Neural crest cell (in vitro differentiated cells): ENCODE measurements around the gene NUP50. TPM values are rescaled to one million over a fixed set of nuclear protein-coding genes. Genes with fewer than 3 reads are reported as not detected.

Source experiments
- DNase-seq: peaks from one replicate; pipeline ENCODE4 v3.0.0; 2021; ENCODE audit warnings: low read depth, mixed read lengths, low spot score
- H3K27ac Mint-ChIP-seq: one replicate; pipeline ENCODE4 v1.8.0; 2021; ENCODE audit warnings: mild to moderate bottlenecking, mixed read lengths; ENCODE audit not compliant: unreplicated experiment
- H3K27me3 Mint-ChIP-seq: 2 replicates; pipeline ENCODE4 v1.8.0; 2021; ENCODE audit warnings: low read depth, mild to moderate bottlenecking, mixed read lengths
- H3K36me3 Mint-ChIP-seq: 2 replicates; pipeline ENCODE4 v1.8.0; 2021; ENCODE audit warnings: low read depth, mild to moderate bottlenecking, mixed read lengths
- H3K4me1 Mint-ChIP-seq: 2 replicates; pipeline ENCODE4 v1.8.0; 2021; ENCODE audit warnings: mixed read lengths
- H3K4me3 Mint-ChIP-seq: one replicate; pipeline ENCODE4 v1.8.0; 2021; ENCODE audit warnings: mild to moderate bottlenecking, mixed read lengths
- H3K9me3 Mint-ChIP-seq: 2 replicates; pipeline ENCODE4 v1.8.0; 2021; ENCODE audit warnings: mixed read lengths
- total RNA-seq: library from RNA; stranded (reverse); gene quantifications from 2 replicates; pipeline ENCODE4 v1.2.1, GENCODE V29; 2021
- TF ChIP-seq, protein P1 (sequence below): fragments of 200-600 bp; sonication (generic); conservative IDR thresholded peaks from 2 replicates; pipeline ENCODE4 v1.5.0; 2021; ENCODE audit warnings: antibody characterized with exemption, mild to moderate bottlenecking

The NUP50 gene
- total RNA-seq, 1 donor from 2014 or later = 128 TPM

DNA sequence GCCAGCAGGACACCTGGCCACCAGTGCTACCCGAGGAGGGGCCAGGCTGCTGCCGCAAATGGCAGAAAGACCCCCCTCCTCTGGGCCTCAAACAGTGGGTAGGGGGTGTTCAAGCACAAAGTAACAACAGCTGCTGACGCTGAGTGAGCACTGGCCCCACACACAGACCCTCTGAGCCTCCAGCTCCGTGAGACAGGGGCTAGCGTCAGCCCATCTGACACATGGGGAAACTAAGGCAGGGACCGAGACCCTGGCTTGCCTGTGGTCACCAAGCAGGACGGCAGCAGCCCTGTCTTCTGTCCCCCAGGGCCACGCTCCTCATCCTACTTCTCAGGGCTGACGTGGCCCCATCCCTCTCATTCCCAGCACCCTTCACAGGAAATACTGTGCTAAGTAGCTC, 36.5 kb downstream of the NUP50 start:
- TF ChIP-seq, protein P1, sequence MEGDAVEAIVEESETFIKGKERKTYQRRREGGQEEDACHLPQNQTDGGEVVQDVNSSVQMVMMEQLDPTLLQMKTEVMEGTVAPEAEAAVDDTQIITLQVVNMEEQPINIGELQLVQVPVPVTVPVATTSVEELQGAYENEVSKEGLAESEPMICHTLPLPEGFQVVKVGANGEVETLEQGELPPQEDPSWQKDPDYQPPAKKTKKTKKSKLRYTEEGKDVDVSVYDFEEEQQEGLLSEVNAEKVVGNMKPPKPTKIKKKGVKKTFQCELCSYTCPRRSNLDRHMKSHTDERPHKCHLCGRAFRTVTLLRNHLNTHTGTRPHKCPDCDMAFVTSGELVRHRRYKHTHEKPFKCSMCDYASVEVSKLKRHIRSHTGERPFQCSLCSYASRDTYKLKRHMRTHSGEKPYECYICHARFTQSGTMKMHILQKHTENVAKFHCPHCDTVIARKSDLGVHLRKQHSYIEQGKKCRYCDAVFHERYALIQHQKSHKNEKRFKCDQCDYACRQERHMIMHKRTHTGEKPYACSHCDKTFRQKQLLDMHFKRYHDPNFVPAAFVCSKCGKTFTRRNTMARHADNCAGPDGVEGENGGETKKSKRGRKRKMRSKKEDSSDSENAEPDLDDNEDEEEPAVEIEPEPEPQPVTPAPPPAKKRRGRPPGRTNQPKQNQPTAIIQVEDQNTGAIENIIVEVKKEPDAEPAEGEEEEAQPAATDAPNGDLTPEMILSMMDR = no peak
- Mint-ChIP-seq H3K27ac (peak overlapping the region; percentile 54), H3K9me3 (no peaks in the 10 kb centered on the region), H3K4me3 (no peak overlapping the region), H3K27me3 (no peaks in the 10 kb centered on the region), H3K36me3 (no peaks in the 10 kb centered on the region), H3K4me1 (no peaks in the 10 kb centered on the region)
- no peak for DNase-seq

DNA sequence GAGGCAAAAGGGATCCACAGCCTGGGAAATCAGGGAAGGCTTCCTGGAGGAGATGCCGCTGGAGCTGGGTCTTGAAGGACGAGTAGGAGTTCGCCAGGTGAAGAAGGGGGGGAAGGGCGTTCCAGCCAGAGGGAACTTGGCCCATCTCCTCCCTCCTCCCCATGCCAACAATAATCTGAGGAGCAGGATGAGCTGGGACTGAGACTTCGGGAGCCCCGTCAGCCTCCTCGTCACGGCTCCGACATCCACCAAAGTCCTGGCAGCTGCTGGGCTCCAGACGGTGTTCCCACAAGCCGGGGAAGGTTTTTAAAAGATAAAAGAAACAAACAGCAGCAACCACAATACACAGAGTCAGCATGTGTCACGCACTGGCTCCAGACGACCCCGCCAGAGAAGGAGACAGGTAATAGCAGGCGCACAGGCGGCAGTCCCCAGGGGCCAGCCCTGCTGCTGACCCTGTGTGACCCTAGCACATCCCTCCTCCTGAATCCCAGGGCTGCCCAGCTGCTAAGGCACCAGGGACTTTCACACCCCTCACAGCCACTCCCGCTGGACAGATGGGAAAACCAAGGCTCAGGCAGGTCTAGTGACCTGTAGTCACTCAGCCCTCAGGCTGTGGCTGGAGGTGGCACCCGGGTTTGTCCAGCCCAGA, 37.3 kb downstream of the NUP50 start:
- TF ChIP-seq, protein P1 = no peak
- no peaks in the 10 kb centered on the region for H3K36me3 Mint-ChIP-seq
- peak overlapping the region; percentile 75 for H3K27ac Mint-ChIP-seq
- no peaks in the 10 kb centered on the region for H3K27me3 Mint-ChIP-seq
- no peak overlapping the region for H3K4me3 Mint-ChIP-seq
- no peaks in the 10 kb centered on the region for H3K9me3 Mint-ChIP-seq
- no peaks in the 10 kb centered on the region for H3K4me1 Mint-ChIP-seq
- no peak for DNase-seq

DNA sequence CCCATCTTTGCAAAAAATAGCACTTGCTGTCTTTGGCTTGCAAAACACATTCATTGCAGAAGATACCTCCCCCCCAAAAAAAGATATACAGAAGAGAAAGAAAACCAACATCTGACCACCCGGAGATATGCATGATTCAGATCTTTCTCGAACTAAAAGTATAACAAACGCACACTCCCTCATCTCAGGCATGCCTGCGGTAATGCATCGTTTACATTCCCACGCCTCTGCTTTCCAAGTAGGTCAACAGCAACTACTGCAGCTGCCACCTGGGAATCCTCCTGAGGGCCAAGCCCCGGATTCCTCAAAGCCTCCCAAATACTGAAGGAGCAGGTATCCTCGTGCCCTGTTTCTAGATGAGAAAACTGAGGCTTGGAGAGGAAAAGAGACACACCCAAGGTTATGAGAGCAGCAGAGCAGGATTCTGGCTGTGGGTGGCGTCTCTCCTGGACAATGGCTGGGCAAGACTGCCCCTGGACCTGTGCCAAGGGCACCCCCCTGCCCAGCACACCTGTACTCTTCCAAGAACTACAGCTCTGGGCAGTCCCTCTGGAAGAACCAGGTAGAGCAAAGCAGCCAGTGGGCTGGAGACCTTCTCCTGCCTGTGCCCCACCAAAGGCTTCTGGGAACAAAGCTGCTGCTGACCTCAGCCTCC, 38.1 kb downstream of the NUP50 start:
- no peaks in the 10 kb centered on the region for H3K27me3 Mint-ChIP-seq
- DNase-seq = no peak
- no peaks in the 10 kb centered on the region for H3K4me1 Mint-ChIP-seq
- TF ChIP-seq, protein P1 = no peak
- H3K4me3 Mint-ChIP-seq = no peak overlapping the region
- H3K9me3 Mint-ChIP-seq = no peaks in the 10 kb centered on the region
- H3K27ac Mint-ChIP-seq = no peak overlapping the region
- H3K36me3 Mint-ChIP-seq = no peaks in the 10 kb centered on the region

DNA sequence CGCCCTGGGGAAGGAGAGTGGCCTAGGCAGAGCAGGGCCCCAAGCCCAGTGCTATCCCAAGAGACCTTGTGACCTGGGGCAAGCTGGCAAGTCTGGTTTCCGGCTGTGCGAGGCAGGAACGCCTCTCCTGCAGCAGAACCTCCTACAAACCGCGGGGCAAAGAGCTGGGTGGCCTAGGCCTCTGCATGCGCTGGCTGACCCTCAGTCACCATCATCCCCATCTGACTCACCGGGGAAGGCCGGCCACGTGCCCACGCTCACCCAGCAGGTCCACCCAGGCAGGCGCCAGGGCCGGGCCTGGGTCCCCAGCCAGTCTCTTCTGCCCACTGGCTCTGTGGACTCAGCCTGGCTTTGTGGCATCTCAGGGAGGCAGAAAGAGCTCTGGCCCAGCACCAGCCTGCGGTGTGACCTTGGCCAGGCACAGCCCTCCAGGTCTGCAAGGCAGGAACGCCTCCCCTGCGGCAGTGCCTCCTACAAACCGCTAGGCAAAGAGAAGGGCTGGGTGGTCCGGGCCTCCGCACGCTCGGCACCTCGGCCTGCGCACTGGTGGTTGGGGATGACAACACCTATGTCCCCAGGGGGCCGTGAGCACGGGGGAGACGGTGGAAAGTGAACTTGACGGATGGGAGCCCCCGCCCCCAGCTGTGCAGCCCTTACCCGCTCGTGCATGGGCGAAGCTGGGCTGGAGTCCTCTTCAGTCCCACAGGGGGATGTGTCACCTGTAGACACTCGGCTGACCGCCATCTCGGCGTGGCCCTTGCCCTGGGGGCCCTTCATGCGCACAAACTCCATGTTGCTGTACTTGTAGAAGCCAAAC, 38.8 kb downstream of the NUP50 start:
- H3K9me3 Mint-ChIP-seq = no peaks in the 10 kb centered on the region
- H3K4me3 Mint-ChIP-seq = no peak overlapping the region
- H3K27ac Mint-ChIP-seq = no peak overlapping the region
- no peaks in the 10 kb centered on the region for H3K36me3 Mint-ChIP-seq
- no peaks in the 10 kb centered on the region for H3K27me3 Mint-ChIP-seq
- H3K4me1 Mint-ChIP-seq = no peaks in the 10 kb centered on the region
- TF ChIP-seq, protein P1 = no peak
- DNase-seq = no peak

DNA sequence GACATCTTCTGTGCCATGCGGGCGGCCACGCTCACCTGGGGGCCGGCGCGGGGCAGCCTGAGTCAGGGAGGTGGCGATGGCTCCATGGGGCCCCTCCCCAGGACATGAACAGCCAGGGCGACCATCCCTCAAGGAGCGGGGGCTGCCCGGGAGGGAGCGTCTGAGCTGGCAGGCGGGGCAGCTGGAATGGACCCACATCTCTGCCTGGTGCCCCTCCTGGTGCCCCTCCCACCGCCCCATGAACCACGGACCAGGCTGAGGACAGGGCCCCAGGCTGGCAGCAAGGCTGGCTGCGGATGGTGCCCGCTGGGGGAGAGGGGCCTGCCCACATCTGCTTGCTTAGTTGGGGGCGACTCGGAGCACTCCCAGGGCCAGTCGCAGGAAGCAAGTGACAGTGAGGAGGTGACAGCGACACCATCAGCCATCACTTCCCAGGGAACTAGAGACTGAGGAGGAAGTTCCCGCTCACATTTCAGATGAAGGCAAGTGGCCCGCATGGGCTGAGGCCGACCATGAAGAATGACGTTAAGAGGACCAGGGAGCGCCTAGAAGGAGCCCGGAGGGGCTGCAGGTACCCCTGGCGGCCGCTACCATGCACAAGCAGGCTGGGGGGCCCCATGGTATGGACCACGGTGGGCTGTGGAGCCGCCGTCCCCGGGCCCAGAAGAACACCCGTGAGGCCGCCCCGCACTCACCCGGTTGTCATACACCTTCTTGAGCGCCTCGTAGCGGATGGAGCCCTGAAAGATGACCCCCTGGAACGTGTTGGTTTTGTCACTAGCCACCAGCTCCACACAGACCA, 39.6 kb downstream of the NUP50 start:
- H3K9me3 Mint-ChIP-seq = no peaks in the 10 kb centered on the region
- H3K4me3 Mint-ChIP-seq = no peak overlapping the region
- TF ChIP-seq, protein P1 = no peak
- no peak for DNase-seq
- H3K27me3 Mint-ChIP-seq = no peaks in the 10 kb centered on the region
- H3K27ac Mint-ChIP-seq = no peak overlapping the region
- peaks cover 6% of the 10 kb centered on the region for H3K4me1 Mint-ChIP-seq
- no peaks in the 10 kb centered on the region for H3K36me3 Mint-ChIP-seq
